Measurements from ENCODE around the gene TXNDC2. TPM values are rescaled to one million over a fixed set of nuclear protein-coding genes. Genes with fewer than 3 reads are reported as not detected.
A peak's percentile ranks its signal among the peaks of the same experiment; 100 is the strongest.

The TXNDC2 gene
- total and polyA plus RNA-seq, 9 of the 15 experiments (the other 6 are each of a cell fraction or from before 2014, with no cell fraction given), result 1.2 to 4.9 (median 2.3) TPM

DNA sequence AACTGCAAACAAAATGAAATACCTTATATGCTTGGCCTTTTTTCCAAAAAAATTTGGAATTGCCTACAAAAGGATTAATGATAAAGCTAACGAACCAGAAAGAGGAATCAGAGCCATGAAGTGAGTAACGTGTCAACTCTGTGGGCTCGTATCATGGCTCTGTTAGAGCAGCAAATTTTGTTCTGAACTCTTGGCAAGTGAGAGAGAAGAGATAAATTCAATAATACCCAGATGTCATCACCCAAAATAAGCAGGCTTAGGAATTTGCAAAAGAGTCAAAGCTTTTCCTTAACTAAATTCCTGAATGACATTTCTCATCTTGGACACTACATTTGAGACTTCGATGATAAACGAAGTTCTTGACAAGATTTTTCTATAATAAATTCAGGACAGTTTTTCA, 4.4 kb downstream of the TXNDC2 start:
- ATAC-seq (no peak), DNase-seq (ENCODE audit: extremely low read depth in 1 of 4, low spot score in 3 of 4) (no peak), FAIRE-seq (no peak)
- 82% methylated on average over 5 of the region's 5 CpGs for WGBS (ENCODE audit: insufficient coverage, low coverage, missing lambda C conversion rate)
- no peak overlapping the region for H3K4me2 ChIP-seq (ENCODE audit: insufficient read depth, low read length)
- TF ChIP-seq TSC22D4 (tag; IDR thresholded peaks at IDR 0.05) (0 out of 2 replicates have a peak, but pooled peaks have one; percentile 22), CSDE1 (IDR thresholded peaks at IDR 0.05) (0 out of 4 replicates have a peak, but pooled peaks of 1 of the 2 experiments have one; percentile 6), CXXC5 (CRISPR knock-in tag; IDR thresholded peaks at IDR 0.05) (no peak), ZNF668 (CRISPR knock-in tag; IDR thresholded peaks at IDR 0.05) (no peak)
- TF ChIP-seq, protein P1, sequence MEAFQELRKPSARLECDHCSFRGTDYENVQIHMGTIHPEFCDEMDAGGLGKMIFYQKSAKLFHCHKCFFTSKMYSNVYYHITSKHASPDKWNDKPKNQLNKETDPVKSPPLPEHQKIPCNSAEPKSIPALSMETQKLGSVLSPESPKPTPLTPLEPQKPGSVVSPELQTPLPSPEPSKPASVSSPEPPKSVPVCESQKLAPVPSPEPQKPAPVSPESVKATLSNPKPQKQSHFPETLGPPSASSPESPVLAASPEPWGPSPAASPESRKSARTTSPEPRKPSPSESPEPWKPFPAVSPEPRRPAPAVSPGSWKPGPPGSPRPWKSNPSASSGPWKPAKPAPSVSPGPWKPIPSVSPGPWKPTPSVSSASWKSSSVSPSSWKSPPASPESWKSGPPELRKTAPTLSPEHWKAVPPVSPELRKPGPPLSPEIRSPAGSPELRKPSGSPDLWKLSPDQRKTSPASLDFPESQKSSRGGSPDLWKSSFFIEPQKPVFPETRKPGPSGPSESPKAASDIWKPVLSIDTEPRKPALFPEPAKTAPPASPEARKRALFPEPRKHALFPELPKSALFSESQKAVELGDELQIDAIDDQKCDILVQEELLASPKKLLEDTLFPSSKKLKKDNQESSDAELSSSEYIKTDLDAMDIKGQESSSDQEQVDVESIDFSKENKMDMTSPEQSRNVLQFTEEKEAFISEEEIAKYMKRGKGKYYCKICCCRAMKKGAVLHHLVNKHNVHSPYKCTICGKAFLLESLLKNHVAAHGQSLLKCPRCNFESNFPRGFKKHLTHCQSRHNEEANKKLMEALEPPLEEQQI (IDR thresholded peaks at IDR 0.05), result no peak
- TF ChIP-seq, protein P2, sequence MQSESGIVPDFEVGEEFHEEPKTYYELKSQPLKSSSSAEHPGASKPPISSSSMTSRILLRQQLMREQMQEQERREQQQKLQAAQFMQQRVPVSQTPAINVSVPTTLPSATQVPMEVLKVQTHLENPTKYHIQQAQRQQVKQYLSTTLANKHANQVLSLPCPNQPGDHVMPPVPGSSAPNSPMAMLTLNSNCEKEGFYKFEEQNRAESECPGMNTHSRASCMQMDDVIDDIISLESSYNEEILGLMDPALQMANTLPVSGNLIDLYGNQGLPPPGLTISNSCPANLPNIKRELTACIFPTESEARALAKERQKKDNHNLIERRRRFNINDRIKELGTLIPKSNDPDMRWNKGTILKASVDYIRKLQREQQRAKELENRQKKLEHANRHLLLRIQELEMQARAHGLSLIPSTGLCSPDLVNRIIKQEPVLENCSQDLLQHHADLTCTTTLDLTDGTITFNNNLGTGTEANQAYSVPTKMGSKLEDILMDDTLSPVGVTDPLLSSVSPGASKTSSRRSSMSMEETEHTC (IDR thresholded peaks at IDR 0.05), result no peak
- in situ Hi-C loops (cut with MboI) (no loop called here), intact Hi-C loops (cut with micrococcal nuclease) (no loop called here)
- H3K4me1 ChIP-seq (replicated peaks in 1 of 2; ENCODE audit: control insufficient read depth in 2 of 2, insufficient read depth in 2 of 2, low read length in 2 of 2), result peaks cover 14 to 36% of the 10 kb centered on the region in 2 experiments
- H3K27ac ChIP-seq (ENCODE audit: extremely low read depth, low read depth, low read length), result no peak overlapping the region
- H2AFZ ChIP-seq (ENCODE audit: low read depth, low read length), result no peak overlapping the region
- H3K9me3 ChIP-seq (replicated peaks; ENCODE audit: control insufficient read depth, insufficient read depth, low read depth, low read length), result no peaks in the 10 kb centered on the region
- no peaks in the 10 kb centered on the region for H4K20me1 ChIP-seq (replicated peaks; ENCODE audit: control insufficient read depth, insufficient read depth, low read length)
- 0 out of 3 replicates have a peak, but pooled peaks cover 3% of the 10 kb centered on the region for H3K79me2 ChIP-seq (ENCODE audit: control insufficient read depth, insufficient read depth, low read length)
- H3K36me3 ChIP-seq (ENCODE audit: control insufficient read depth, insufficient read depth, low read length), result no peaks in the 10 kb centered on the region; the same call in 2 of the 3 replicates
- H3K9ac ChIP-seq (ENCODE audit: insufficient read depth in 1 of 2, low read depth in 2 of 2, low read length in 2 of 2), result no peak overlapping the region
- no peak overlapping the region for H3K4me3 ChIP-seq
- CTCF ChIA-PET (ENCODE audit: low intra/inter-chr PET ratio), result no interaction called here
- no TSS peak for BruUV-seq (replicated peaks)
- no peaks in the 10 kb centered on the region for H3K9me1 ChIP-seq (ENCODE audit: control insufficient read depth, insufficient read depth, low read length)
- no peaks in the 10 kb centered on the region for H3K27me3 ChIP-seq (ENCODE audit: control insufficient read depth in 2 of 2, insufficient read depth in 2 of 2, low read length in 2 of 2)
- POLR2A ChIA-PET, result interaction anchor here (0.6 to 1.9 kb wide), 4 partner anchors 8 to 39 kb away, joined by 3 to 6 read pairs (median 4); partner anchors contain the start of gene VAPA

All from K562 (cell line).